Tibial nerve (tissue), 4 donors: Measurements from ENCODE around the gene PLOD3. TPM values are rescaled to one million over a fixed set of nuclear protein-coding genes. Genes with fewer than 3 reads are reported as not detected.

Source experiments
- DNase-seq, 2 donors: peaks; one replicate each; pipeline ENCODE4 v3.0.0-alpha.2; 2019; ENCODE audit warnings: low spot score in 2 of 2
- H3K27ac ChIP-seq, 4 donors: fragments of 200-600 bp; sonication (generic) in 3 of 4; one replicate each; pipeline ENCODE4 v1.5.1; 2017 to 2019; ENCODE audit warnings: mild to moderate bottlenecking in 1 of 4
- H3K27me3 ChIP-seq, 2 donors: fragments of 200-600 bp; sonication (generic) in 1 of 2; one replicate each; pipeline versions ENCODE4 v1.5.1 to v1.6.0; 2017 to 2019
- H3K36me3 ChIP-seq, 3 donors: fragments of 200-600 bp; sonication (generic); one replicate each; pipeline ENCODE4 v1.5.1; 2018 to 2019
- H3K4me1 ChIP-seq, 4 donors: fragments of 200-600 bp; sonication (generic) in 3 of 4; one replicate each; pipeline ENCODE4 v1.5.1; 2017 to 2019
- H3K4me3 ChIP-seq, 4 donors: fragments of 200-600 bp; sonication (generic) in 3 of 4; one replicate each; pipeline ENCODE4 v1.5.1; 2017 to 2019; ENCODE audit warnings: mild to moderate bottlenecking in 1 of 4, moderate library complexity in 1 of 4
- H3K9me3 ChIP-seq, 4 donors: fragments of 200-600 bp; sonication (generic) in 3 of 4; one replicate each; pipeline ENCODE4 v1.5.1; 2017 to 2019
- EP300 ChIP-seq, 2 donors: sonication (generic); formaldehyde crosslinking; IDR thresholded peaks; one replicate each; pipeline ENCODE4 v1.6.1; 2017; ENCODE audit warnings: antibody characterized with exemption in 2 of 2, mild to moderate bottlenecking in 1 of 2
- POLR2A ChIP-seq, 2 donors: fragments of 450-650 bp; IDR thresholded peaks; one replicate each; pipeline ENCODE4 v1.6.1; 2017; ENCODE audit warnings: antibody characterized with exemption in 2 of 2, mild to moderate bottlenecking in 2 of 2, moderate library complexity in 2 of 2
- WGBS, 2 donors: methylation state at CpG; one replicate each; pipeline ENCODE4 v1.1.5; 2018; 5-methylcytosine and 5-hydroxymethylcytosine counted together
- total RNA-seq, 4 donors: library from RNA; depleted of rRNA; stranded (reverse); fragments of >200 nt; gene quantifications; one replicate each; pipeline ENCODE4 v1.1.0, GENCODE V29; 2016
- TF ChIP-seq, protein P1 (sequence below), 5 experiments: fragments of 200-600 bp in 3 of 5; fragments of 450-650 bp in 2 of 5; sonication (generic) in 3 of 5; IDR thresholded peaks; one replicate each; pipeline ENCODE4 v1.5.1; 2016 to 2019; ENCODE audit warnings: antibody characterized with exemption in 5 of 5, mild to moderate bottlenecking in 3 of 5, moderate library complexity in 2 of 5

The PLOD3 gene
- total RNA-seq, 4 donors from 2014 or later: 42.8 to 82.2 (median 57.8) TPM

GRCh38 chr7:101240226-101241014 lies 23.0 kb upstream of the PLOD3 start:
- TF ChIP-seq EP300 (IDR thresholded peaks at IDR 0.05) (no peak), POLR2A (IDR thresholded peaks at IDR 0.05) (no peak)
- TF ChIP-seq, protein P1, sequence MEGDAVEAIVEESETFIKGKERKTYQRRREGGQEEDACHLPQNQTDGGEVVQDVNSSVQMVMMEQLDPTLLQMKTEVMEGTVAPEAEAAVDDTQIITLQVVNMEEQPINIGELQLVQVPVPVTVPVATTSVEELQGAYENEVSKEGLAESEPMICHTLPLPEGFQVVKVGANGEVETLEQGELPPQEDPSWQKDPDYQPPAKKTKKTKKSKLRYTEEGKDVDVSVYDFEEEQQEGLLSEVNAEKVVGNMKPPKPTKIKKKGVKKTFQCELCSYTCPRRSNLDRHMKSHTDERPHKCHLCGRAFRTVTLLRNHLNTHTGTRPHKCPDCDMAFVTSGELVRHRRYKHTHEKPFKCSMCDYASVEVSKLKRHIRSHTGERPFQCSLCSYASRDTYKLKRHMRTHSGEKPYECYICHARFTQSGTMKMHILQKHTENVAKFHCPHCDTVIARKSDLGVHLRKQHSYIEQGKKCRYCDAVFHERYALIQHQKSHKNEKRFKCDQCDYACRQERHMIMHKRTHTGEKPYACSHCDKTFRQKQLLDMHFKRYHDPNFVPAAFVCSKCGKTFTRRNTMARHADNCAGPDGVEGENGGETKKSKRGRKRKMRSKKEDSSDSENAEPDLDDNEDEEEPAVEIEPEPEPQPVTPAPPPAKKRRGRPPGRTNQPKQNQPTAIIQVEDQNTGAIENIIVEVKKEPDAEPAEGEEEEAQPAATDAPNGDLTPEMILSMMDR (IDR thresholded peaks at IDR 0.05): no peak
- Histone ChIP-seq H3K27ac (peak overlapping the region in 3 of 4 donors; percentile 81 to 83 (median 83)), H3K4me3 (no peak overlapping the region), H3K36me3 (peaks cover 0 to 58% (median 0%) of the 10 kb centered on the region in 3 donors), H3K27me3 (no peaks in the 10 kb centered on the region), H3K9me3 (no peaks in the 10 kb centered on the region), H3K4me1 (peaks cover 0 to 79% (median 31%) of the 10 kb centered on the region in 4 donors)
- 86% methylated on average over 31 to 32 of the region's 32 CpGs for WGBS, 2 donors
- no peak for DNase-seq

- no peaks in the 10 kb centered on the region for H3K27me3 ChIP-seq
- H3K4me3 ChIP-seq: no peak overlapping the region
- H3K36me3 ChIP-seq: peaks cover 0 to 63% (median 0%) of the 10 kb centered on the region in 3 donors
- H3K27ac ChIP-seq: peak overlapping the region; percentile 25 to 83 (median 82)
- peaks cover 0 to 75% (median 28%) of the 10 kb centered on the region in 4 donors for H3K4me1 ChIP-seq
- no peaks in the 10 kb centered on the region for H3K9me3 ChIP-seq
- TF ChIP-seq, protein P1 (IDR thresholded peaks at IDR 0.05): no peak
- TF ChIP-seq POLR2A (IDR thresholded peaks at IDR 0.05): no peak
- WGBS, 2 donors: 88 to 91% methylated on average over 9 of the region's 9 CpGs
- DNase-seq: no peak
Observed at GRCh38 chr7:101239951-101240220, 22.5 kb upstream of the PLOD3 start.

DNA sequence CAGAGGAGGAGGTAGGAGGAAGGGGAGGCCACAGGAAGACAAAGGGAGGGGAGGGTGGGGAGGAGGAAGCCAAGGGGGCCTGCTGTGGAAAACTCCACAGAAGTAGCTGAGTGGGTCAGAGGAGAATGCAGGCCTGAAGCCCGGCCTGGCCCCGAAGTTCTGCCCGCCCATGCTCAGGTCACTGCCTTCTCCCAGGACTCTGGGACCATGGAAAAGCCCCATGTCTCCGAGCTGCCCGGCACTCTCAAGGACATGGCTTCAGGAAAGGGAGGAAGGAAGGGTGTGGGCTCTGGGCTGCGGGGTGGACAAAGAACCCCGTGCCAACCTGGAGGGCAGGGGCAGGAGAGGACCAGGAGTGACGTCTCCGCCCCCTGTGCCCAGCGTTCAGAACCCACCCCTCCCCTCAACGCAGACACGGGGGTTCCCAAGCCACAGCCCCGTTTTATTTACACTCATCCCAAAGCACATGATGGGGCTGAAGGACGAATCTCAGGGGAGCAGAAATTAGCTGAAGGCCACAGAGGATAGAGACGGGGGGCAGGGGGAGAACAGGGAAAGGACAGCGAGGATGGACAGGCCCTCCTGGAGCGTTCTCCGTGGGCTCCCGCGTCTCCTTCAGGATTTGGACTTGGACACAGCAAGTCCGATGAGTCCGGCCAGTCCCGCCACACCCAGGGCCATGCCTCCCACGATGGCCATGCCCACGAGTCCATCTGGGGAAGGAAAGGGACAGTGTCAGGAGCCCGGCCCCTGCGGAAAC lies 22.0 kb upstream of the PLOD3 start:
- WGBS, 2 donors: 54 to 56% methylated on average over 27 of the region's 27 CpGs
- no peaks in the 10 kb centered on the region for H3K9me3 ChIP-seq
- H3K4me1 ChIP-seq: peaks cover 0 to 75% (median 28%) of the 10 kb centered on the region in 4 donors
- peaks cover 0 to 68% (median 0%) of the 10 kb centered on the region in 3 donors for H3K36me3 ChIP-seq
- no peak for DNase-seq
- TF ChIP-seq, protein P1 (IDR thresholded peaks at IDR 0.05): no peak
- TF ChIP-seq EP300 (IDR thresholded peaks at IDR 0.05): peak in 1 of 2 donors; percentile 37
- no peak for TF ChIP-seq POLR2A (IDR thresholded peaks at IDR 0.05)
- H3K27ac ChIP-seq: peak overlapping the region; percentile 25 to 83 (median 82)
- H3K27me3 ChIP-seq: no peaks in the 10 kb centered on the region
- no peak overlapping the region for H3K4me3 ChIP-seq

GRCh38 chr7:101238226-101239182 lies 21.1 kb upstream of the PLOD3 start:
- peak overlapping the region; percentile 9 to 83 (median 82) for H3K27ac ChIP-seq
- TF ChIP-seq POLR2A (IDR thresholded peaks at IDR 0.05): no peak
- TF ChIP-seq EP300 (IDR thresholded peaks at IDR 0.05): no peak
- peaks cover 0 to 75% (median 0%) of the 10 kb centered on the region in 3 donors for H3K36me3 ChIP-seq
- 45 to 52% methylated on average over 19 to 28 of the region's 28 CpGs for WGBS, 2 donors
- H3K9me3 ChIP-seq: no peaks in the 10 kb centered on the region
- peaks cover 0 to 69% (median 22%) of the 10 kb centered on the region in 4 donors for H3K4me1 ChIP-seq
- peak overlapping the region in 1 of 4 donors; percentile 21 for H3K4me3 ChIP-seq
- H3K27me3 ChIP-seq: no peaks in the 10 kb centered on the region
- DNase-seq: no peak
